ENCODE data around the gene TET2.

The TET2 gene

DNA sequence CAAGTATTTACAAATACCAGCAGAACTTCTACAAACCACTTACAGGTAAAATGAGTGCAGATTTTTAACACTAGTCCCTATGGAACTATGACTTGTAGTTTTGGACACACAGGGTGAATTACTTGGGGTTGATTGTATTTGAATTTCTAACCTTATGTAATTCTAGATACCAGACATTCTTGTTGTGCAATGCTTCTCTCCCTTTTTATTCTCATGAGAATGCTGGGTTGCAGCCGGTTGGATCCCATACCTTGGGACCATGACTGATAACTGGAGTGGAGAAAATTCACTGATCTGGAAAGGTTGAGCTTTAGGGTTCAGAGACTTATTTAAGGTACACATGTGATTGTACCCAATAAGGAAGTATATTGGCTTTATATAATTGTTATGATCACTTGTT is 8.8 kb downstream of the TET2 start:
- TF ChIP-seq, protein P1, sequence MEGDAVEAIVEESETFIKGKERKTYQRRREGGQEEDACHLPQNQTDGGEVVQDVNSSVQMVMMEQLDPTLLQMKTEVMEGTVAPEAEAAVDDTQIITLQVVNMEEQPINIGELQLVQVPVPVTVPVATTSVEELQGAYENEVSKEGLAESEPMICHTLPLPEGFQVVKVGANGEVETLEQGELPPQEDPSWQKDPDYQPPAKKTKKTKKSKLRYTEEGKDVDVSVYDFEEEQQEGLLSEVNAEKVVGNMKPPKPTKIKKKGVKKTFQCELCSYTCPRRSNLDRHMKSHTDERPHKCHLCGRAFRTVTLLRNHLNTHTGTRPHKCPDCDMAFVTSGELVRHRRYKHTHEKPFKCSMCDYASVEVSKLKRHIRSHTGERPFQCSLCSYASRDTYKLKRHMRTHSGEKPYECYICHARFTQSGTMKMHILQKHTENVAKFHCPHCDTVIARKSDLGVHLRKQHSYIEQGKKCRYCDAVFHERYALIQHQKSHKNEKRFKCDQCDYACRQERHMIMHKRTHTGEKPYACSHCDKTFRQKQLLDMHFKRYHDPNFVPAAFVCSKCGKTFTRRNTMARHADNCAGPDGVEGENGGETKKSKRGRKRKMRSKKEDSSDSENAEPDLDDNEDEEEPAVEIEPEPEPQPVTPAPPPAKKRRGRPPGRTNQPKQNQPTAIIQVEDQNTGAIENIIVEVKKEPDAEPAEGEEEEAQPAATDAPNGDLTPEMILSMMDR (IDR thresholded peaks at IDR 0.05), result no peak
- no peaks in the 10 kb centered on the region for H3K27me3 ChIP-seq
- peaks cover 0 to 39% (median 0%) of the 10 kb centered on the region in 4 donors for H3K4me1 ChIP-seq
- H3K27ac ChIP-seq, result no peak overlapping the region
- intact Hi-C loops (cut with DNase I; ENCODE audit: low total_unique reads), result loop anchor here (10.0 kb wide), 1 partner anchor 559 kb away; no protein-coding TSS in a partner anchor
- no peak overlapping the region for H3K4me3 ChIP-seq
- no peaks in the 10 kb centered on the region for H3K36me3 ChIP-seq
- no peak for DNase-seq
- H3K9me3 ChIP-seq, result no peaks in the 10 kb centered on the region

GRCh38 chr4:105158837-105159236 is 12.2 kb downstream of the TET2 start:
- Histone ChIP-seq H3K4me3 (no peak overlapping the region), H3K9me3 (no peaks in the 10 kb centered on the region), H3K27ac (no peak overlapping the region), H3K36me3 (no peaks in the 10 kb centered on the region), H3K4me1 (peaks cover 0 to 42% (median 0%) of the 10 kb centered on the region in 4 donors), H3K27me3 (no peaks in the 10 kb centered on the region)
- intact Hi-C loops (cut with DNase I; ENCODE audit: low total_unique reads), result loop anchor here (10.0 kb wide), 1 partner anchor 556 kb away; no protein-coding TSS in a partner anchor
- peak in 1 of 2 donors; percentile 27 for DNase-seq
- TF ChIP-seq, protein P1 (IDR thresholded peaks at IDR 0.05), result no peak

DNA sequence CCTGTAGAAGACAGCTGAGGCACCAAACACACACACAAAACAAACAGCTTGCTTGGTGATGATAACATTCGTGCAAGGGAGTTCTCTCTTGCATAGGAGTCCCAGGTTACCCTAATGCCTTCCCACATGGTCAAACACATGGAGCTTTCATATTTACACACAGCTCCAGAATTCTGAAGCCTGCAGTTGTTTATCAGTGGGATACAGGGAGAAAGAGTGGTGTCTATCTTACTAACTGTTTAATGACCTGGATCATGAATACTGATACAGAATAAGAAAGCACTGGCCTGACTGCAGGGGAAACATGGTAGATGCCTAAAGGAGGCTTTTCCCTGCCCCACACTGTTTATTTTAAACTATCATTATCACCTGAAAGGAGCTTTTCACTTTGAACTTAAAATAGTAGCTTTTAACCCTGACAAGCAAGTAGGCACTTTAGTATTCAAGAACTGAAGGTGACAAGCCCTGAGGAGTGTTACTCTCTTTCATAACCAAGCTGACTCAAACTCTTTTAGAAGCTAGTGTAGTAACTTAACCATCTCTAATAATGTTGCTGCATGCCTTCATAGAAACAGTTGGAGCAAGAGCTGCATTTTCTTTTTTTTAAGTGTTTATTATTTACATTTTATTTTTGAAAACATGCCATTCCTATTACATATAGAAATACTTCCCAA is 15.6 kb downstream of the TET2 start:
- no peak overlapping the region for H3K27ac ChIP-seq
- intact Hi-C loops (cut with DNase I; ENCODE audit: low total_unique reads), result no loop called here
- peaks cover 0 to 17% (median 0%) of the 10 kb centered on the region in 4 donors for H3K4me1 ChIP-seq
- H3K36me3 ChIP-seq, result no peaks in the 10 kb centered on the region
- TF ChIP-seq, protein P1 (IDR thresholded peaks at IDR 0.05), result no peak
- no peaks in the 10 kb centered on the region for H3K9me3 ChIP-seq
- DNase-seq, result no peak
- H3K27me3 ChIP-seq, result no peaks in the 10 kb centered on the region
- no peak overlapping the region for H3K4me3 ChIP-seq

- TF ChIP-seq, protein P1 (IDR thresholded peaks at IDR 0.05), result no peak
- H3K4me1 ChIP-seq, result peaks cover 0 to 19% (median 0%) of the 10 kb centered on the region in 4 donors
Measured at GRCh38 chr4:105164548-105164947, 17.9 kb downstream of the TET2 start.

DNA sequence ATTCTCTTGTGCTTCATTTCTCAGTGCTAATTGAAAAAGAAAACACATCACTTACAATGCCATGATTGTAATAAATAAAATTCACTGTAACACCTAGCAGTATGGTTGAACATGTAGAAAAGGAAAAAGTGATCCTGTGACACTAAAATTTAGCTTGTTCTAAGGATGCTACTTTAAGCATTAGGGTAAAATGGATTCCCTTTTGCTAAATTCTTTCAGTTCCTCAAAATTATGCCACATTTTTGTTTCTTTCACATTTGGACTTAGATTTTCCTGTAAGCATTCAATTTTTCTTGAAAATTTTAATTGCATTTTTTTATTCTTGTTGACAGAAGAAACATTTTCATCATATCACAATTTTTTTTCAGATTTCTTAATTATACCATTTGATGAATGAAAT is 19.4 kb downstream of the TET2 start:
- TF ChIP-seq, protein P1 (IDR thresholded peaks at IDR 0.05), result no peak
- Histone ChIP-seq H3K4me3 (no peak overlapping the region), H3K36me3 (no peaks in the 10 kb centered on the region), H3K9me3 (no peaks in the 10 kb centered on the region), H3K27ac (no peak overlapping the region), H3K4me1 (peaks cover 0 to 34% (median 2%) of the 10 kb centered on the region in 4 donors), H3K27me3 (no peaks in the 10 kb centered on the region)
- DNase-seq, result no peak
- intact Hi-C loops (cut with DNase I; ENCODE audit: low total_unique reads), result no loop called here

More at GRCh38 chr4:105164548-105164947, 17.9 kb downstream of the TET2 start:
- no peak for DNase-seq
- Histone ChIP-seq H3K4me3 (no peak overlapping the region), H3K27me3 (no peaks in the 10 kb centered on the region), H3K36me3 (no peaks in the 10 kb centered on the region), H3K27ac (no peak overlapping the region), H3K9me3 (no peaks in the 10 kb centered on the region)
- intact Hi-C loops (cut with DNase I; ENCODE audit: low total_unique reads), result no loop called here
